HL-60/S4 treated with phorbol 12-myristate 13-acetate at 8.2 ng/mL for 4 days and 3 days (cell line): ENCODE data around the gene KIAA1549.

Experiments
- in situ Hi-C: fragments of 300-500 bp; cut with MboI; formaldehyde crosslinking; loops from 2 replicates; pipeline ENCODE4 v1.15.0; 2022; ENCODE audit warnings: low sequenced_read_pairs

Gene KIAA1549

GRCh38 chr7:138861051-138861450 is 120.1 kb downstream of the KIAA1549 start:
- in situ Hi-C loops, result no loop called here

GRCh38 chr7:138857728-138858127 is 123.5 kb downstream of the KIAA1549 start:
- in situ Hi-C loops, result no loop called here

GRCh38 chr7:138854115-138854645 is 127.0 kb downstream of the KIAA1549 start:
- in situ Hi-C loops, result no loop called here

- in situ Hi-C loops, result no loop called here
Measured at GRCh38 chr7:138853448-138853847, 127.7 kb downstream of the KIAA1549 start.

GRCh38 chr7:138852469-138852868 is 128.7 kb downstream of the KIAA1549 start:
- in situ Hi-C loops, result no loop called here

GRCh38 chr7:138849701-138850100 is 131.5 kb downstream of the KIAA1549 start:
- in situ Hi-C loops, result no loop called here

- in situ Hi-C loops, result no loop called here
Measured at GRCh38 chr7:138848056-138848980, 132.9 kb downstream of the KIAA1549 start.

GRCh38 chr7:138845711-138846110 is 135.5 kb downstream of the KIAA1549 start:
- in situ Hi-C loops, result no loop called here

GRCh38 chr7:138843632-138844580 is 137.3 kb downstream of the KIAA1549 start:
- in situ Hi-C loops, result no loop called here

- in situ Hi-C loops, result no loop called here
Measured at GRCh38 chr7:138842111-138842510, 139.1 kb downstream of the KIAA1549 start.

GRCh38 chr7:138838166-138838565 is 143.0 kb downstream of the KIAA1549 start:
- in situ Hi-C loops, result no loop called here

GRCh38 chr7:138837627-138838026 is 143.6 kb downstream of the KIAA1549 start:
- in situ Hi-C loops, result no loop called here

- in situ Hi-C loops, result no loop called here
Measured at GRCh38 chr7:138835087-138835486, 146.1 kb downstream of the KIAA1549 start.

- in situ Hi-C loops, result no loop called here
Measured at GRCh38 chr7:138834583-138834982, 146.6 kb downstream of the KIAA1549 start.

GRCh38 chr7:138833596-138833995 is 147.6 kb downstream of the KIAA1549 start:
- in situ Hi-C loops, result no loop called here

GRCh38 chr7:138832966-138833365 is 148.2 kb downstream of the KIAA1549 start:
- in situ Hi-C loops, result no loop called here

- in situ Hi-C loops, result no loop called here
Measured at GRCh38 chr7:138829335-138829734, 151.9 kb downstream of the KIAA1549 start.

GRCh38 chr7:138828302-138828701 is 152.9 kb downstream of the KIAA1549 start:
- in situ Hi-C loops, result no loop called here

- in situ Hi-C loops, result no loop called here
Measured at GRCh38 chr7:138825049-138825721, 156.0 kb downstream of the KIAA1549 start.

- in situ Hi-C loops, result no loop called here
Measured at GRCh38 chr7:138822867-138823535, 158.2 kb downstream of the KIAA1549 start.
